Stimulated activated CD4-positive, alpha-beta T cell treated with anti-CD3 and anti-CD28 coated beads, Interleukin-4, amount 100 ng/mL, for 4 hours (primary cell): ENCODE measurements around the gene PRR33.
"Not testable (repeated sequence)": the region's sequence is repeated elsewhere in the genome, so short reads cannot be mapped to it uniquely, and the experiment has no call there.

Experiments
- DNase-seq, 2 experiments: peaks; one replicate each; pipeline ENCODE4 v3.0.0-alpha.2; 2020

The PRR33 gene

GRCh38 chr11:1874441-1875092, 17.1 kb downstream of the PRR33 start:
- DNase-seq = not testable (repeated sequence)

GRCh38 chr11:1873813-1874150, 17.9 kb downstream of the PRR33 start:
- not testable (repeated sequence) for DNase-seq

DNA sequence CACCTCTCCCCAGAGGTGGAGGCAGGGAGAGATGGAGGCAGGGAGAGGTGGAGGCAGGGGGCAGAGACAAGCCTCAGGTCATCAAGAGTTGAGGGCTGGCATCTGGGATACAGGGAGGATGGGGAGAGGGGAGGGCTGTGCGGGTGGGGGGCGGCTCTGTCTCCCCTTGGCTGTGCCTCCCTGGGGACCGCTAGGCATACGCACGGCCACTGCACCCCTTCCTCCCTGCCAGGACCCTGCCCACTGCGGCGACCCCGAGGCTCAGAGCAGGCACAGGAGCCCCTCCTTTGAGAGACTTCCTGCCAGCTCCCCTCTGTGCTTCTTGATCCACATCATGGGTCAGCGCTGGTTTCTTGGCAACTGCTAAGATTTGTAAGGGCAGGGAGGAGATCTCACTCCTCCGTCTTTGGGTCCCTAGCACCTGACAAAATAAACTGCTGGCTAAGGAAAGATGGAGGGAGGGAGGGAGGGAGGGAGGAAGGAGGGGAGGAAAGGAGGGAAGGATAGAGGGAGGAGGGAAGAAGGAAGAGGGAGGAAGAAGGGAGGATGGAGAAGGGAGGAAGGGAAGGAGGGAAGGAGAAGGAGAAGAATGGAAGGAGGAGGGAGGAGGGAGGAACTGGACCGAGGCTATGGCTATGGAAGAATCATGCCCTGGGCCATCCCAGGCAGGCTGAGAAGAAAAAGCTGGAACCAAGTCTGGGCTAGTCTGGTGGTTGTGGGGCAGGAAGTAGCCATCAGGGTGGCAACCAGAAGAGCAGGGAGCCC, 18.5 kb downstream of the PRR33 start:
- no peak for DNase-seq

- DNase-seq = no peak
These were observed 19.3 kb downstream of the PRR33 start for GRCh38 chr11:1872267-1872985.

DNA sequence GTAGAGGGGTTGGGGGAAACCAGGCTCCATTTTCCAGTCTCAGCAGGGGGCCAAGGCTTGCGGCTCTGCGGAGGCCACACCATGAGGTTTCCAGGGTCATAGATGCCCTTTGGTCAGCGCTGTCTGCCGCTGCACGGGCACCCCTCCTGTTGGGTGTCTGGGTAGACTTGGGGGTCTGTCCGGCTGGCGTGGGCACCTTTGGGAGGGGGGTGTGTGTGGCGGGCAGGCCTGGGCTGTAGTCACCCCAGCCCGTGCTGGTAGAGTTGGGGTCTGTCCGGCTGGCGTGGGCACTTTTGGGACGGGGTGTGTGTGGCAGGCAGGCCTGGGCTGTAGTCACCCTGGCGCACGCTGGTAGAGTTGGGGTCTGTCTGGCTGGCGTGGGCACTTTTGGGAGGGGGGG, 20.2 kb downstream of the PRR33 start:
- DNase-seq = no peak

DNA sequence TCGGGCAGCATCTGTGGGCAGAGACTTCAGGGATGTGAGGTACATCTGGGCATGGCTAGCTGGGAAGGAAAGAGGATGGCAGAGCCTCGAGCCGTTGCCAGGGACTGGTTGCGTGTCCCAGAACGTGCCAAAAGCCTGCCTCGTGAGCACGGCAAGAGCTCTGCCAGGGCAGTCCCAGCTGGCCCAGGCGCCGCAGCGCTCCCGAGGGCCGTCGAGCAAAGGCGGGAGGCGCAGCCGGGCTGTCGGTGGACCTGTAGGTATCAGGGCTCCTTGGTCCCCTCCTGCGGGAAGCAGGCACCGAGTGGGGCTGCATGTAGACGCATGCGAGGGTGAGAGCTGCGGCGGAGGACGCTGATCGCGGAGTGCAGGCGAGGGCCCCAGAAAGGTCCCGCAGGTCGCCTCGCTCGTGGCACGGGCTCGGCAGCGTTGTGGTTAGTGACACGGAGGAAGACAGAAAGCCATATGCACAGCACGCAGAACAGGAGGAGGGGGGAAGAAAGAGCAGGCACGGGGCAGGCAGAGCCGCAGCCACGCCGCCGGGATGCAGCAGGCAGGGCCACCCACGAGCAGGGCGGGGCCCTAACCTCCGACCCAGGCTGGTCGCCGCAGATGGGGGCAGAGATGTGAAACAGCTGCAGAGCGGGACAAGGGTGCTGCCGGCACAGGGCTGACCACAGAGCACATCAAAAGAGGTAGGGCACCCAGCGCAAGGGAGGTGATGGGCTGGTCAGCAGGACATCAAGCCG, 20.8 kb downstream of the PRR33 start:
- no peak for DNase-seq

DNA sequence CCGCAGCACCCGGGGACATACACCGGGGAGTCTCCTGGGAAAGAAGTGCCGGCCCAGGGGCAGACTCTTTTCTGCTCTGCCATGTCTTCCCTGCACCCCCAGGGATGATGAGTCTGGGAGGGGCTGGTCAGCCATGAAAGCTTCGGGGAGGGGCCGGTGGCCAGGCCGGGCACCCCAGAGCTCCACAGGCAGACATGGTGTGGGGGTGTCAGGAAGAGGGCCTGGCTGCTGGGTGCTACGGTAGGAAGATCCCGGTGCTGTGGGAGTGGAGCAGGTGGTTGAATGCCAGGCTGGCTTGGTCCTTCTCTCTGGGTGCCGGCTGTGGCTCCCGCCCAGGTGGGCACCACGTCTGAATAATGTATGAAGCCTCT, 21.4 kb downstream of the PRR33 start:
- DNase-seq = no peak

GRCh38 chr11:1869427-1870325, 22.0 kb downstream of the PRR33 start:
- no peak for DNase-seq

- no peak for DNase-seq
These were observed 22.9 kb downstream of the PRR33 start for GRCh38 chr11:1868636-1869291.

DNA sequence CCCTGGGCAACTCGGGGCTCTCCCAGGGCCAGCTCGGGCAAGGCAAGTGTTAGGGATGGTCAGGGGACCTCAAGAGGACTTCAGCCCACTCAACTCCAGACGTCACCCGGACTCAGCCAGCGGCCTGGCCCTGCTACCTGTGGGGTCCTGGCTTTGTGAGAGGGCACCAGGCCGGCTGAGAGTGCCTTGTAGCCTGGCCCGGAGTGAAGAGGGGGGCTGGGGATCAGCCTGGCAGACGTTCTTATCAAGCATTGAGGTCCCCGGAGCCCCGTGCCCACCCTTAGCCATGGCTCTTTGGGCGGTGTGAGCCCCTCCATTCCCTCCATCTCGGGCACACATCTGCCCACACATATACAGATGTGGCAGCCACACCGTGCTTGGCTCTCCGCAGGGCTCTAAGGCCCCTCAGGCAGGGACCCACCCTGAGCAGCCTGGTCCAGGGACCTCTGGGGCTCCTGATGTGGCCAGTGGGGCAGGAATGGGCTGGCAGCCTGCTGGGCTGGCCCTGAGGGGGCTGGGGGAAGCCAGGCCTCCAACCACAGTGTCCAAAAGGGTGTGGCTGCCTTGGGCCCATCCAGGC, 23.5 kb downstream of the PRR33 start:
- DNase-seq = no peak

DNA sequence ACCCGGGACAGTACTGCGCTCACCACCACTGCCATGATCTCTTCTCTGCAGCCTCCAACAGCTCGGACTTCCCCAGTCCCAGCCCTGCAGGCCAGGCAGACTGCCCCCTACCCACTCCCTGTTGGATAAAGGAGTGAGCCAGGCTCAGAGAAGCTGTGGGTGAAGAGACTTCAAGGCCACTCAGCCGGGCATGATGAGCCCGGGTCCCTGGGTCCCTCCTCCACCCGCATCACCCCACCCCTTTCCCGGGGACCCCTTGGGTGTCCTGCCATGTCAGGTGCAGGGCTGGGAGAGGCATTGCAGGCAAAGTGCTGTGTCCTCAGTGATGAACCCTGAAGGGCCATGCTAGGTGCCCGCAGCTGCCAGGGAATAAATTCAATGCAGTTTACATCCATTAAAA, 24.3 kb downstream of the PRR33 start:
- no peak for DNase-seq

- DNase-seq = no peak
These were observed 24.9 kb downstream of the PRR33 start for GRCh38 chr11:1866776-1867175.

DNA sequence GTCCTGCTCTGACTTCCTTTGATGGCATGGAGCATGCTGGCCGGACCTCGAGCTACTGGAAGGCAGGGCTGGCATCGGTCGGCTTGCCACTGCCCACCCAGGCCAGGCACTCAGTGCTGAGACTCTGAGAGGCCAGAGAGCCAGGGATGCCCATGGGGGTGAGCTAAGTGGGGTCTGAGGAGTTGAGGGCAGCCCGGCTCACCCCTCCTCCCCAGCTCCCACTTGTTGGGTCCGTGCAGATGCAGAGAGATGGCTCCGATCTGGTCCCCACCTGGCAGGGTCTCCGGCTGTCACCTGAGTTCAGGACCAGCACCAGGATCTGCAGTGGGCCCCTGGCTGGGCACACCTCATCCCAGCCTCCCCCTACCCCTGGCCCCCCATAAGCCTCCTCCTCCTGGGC, 25.5 kb downstream of the PRR33 start:
- no peak for DNase-seq

GRCh38 chr11:1864831-1865665, 26.6 kb downstream of the PRR33 start:
- DNase-seq = no peak

DNA sequence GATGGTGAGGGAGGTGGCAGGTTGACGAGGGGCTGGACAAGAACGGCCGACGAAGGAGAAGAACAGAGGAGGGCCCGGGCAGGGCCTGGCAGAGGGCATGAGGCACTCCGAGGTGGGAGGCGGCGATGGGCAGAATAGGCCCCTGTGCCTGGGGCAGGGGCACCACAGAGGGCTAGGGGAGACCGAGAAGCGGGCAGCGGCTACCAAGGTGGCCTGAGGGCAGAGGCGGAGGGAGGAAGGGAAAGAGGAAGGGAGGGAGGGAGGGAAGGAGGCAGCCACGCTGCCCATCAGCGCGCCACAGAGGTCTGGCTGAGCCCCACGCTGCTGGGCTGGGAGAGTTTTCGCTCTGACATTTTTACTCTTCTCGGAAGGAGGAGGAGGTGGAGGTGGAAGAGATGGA, 27.5 kb downstream of the PRR33 start:
- no peak for DNase-seq

GRCh38 chr11:1863352-1864216, 28.1 kb downstream of the PRR33 start:
- no peak for DNase-seq

- no peak for DNase-seq
These were observed 28.9 kb downstream of the PRR33 start for GRCh38 chr11:1862588-1863351.
